Loucy (cell line): Measurements from ENCODE around the gene GPR146.

Experiments
- EZH2phosphoT487 ChIP-seq: fragments of 200-600 bp; IDR thresholded peaks from 2 replicates; pipeline ENCODE4 v1.6.1; 2018; ENCODE audit warnings: antibody characterized with exemption, mild to moderate bottlenecking, moderate library complexity, borderline replicate concordance
- TF ChIP-seq, protein P1 (sequence below): fragments of 200-600 bp; sonication (generic); conservative IDR thresholded peaks from 2 replicates; pipeline ENCODE4 v1.5.1; 2014; ENCODE audit warnings: mild to moderate bottlenecking, antibody characterized with exemption, low read length

DNA sequence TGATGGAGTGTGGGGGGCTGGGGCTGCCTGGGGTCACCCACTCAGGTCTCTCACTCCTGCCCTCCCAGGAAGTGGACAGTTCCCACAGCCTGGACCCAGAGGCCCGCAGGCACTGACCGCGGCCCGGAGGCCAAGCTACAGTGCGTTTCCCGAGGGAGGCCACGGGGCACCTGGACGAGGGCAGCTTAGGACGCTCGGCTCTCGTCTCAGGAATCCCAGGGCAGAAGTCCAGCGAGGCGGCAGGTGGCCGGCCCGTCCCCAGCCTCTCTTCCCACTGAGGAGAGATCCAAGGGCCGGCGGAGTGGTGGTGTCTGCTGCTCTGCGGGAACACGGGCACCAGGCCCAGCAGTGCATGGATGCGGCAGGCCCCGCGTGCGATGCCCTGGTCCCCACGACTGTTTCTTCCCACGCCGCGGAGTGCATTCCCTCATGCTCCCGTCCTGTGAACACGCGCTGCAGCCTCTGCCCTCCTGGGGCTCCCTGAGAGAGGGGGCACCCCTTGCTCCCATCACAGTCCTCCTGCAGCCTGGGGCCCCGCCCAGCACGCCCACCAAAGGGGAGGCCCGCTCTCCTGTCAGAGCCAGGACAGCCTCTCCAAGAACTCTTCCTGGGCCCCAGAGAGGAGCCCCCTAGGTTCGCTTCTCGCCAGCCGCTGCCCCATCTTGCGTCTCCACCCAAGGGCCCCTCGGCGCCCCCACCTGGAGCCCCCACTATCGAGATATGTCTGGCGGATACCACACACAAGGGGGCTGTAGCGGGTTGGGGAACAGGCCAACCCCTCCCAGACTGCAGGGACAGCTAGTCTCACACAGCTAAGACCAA is 24.3 kb upstream of the GPR146 start:
- TF ChIP-seq, protein P1, sequence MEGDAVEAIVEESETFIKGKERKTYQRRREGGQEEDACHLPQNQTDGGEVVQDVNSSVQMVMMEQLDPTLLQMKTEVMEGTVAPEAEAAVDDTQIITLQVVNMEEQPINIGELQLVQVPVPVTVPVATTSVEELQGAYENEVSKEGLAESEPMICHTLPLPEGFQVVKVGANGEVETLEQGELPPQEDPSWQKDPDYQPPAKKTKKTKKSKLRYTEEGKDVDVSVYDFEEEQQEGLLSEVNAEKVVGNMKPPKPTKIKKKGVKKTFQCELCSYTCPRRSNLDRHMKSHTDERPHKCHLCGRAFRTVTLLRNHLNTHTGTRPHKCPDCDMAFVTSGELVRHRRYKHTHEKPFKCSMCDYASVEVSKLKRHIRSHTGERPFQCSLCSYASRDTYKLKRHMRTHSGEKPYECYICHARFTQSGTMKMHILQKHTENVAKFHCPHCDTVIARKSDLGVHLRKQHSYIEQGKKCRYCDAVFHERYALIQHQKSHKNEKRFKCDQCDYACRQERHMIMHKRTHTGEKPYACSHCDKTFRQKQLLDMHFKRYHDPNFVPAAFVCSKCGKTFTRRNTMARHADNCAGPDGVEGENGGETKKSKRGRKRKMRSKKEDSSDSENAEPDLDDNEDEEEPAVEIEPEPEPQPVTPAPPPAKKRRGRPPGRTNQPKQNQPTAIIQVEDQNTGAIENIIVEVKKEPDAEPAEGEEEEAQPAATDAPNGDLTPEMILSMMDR: no peak
- no peak for TF ChIP-seq EZH2phosphoT487
